ENCODE results near the gene OPCML.

The OPCML gene

GRCh38 chr11:133559382-133559781 is 27.1 kb upstream of the OPCML start:
- H3K27ac ChIP-seq (replicated peaks) = no peak overlapping the region
- DNase-seq (ENCODE audit: low read depth in 1 of 2, low spot score in 1 of 2) = no peak
- no peak for TF ChIP-seq POLR2AphosphoS5 (IDR thresholded peaks at IDR 0.05; ENCODE audit: low read depth)

GRCh38 chr11:133555034-133555433 is 22.7 kb upstream of the OPCML start:
- TF ChIP-seq REST (IDR thresholded peaks at IDR 0.05; ENCODE audit: insufficient replicate concordance, low read depth) (no peak), GABPA (IDR thresholded peaks at IDR 0.05; ENCODE audit: low read depth) (no peak), SPI1 (IDR thresholded peaks at IDR 0.05; ENCODE audit: borderline replicate concordance, low read depth) (no peak), POLR2AphosphoS5 (IDR thresholded peaks at IDR 0.05; ENCODE audit: low read depth) (no peak)
- TF ChIP-seq, protein P1, sequence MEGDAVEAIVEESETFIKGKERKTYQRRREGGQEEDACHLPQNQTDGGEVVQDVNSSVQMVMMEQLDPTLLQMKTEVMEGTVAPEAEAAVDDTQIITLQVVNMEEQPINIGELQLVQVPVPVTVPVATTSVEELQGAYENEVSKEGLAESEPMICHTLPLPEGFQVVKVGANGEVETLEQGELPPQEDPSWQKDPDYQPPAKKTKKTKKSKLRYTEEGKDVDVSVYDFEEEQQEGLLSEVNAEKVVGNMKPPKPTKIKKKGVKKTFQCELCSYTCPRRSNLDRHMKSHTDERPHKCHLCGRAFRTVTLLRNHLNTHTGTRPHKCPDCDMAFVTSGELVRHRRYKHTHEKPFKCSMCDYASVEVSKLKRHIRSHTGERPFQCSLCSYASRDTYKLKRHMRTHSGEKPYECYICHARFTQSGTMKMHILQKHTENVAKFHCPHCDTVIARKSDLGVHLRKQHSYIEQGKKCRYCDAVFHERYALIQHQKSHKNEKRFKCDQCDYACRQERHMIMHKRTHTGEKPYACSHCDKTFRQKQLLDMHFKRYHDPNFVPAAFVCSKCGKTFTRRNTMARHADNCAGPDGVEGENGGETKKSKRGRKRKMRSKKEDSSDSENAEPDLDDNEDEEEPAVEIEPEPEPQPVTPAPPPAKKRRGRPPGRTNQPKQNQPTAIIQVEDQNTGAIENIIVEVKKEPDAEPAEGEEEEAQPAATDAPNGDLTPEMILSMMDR (IDR thresholded peaks at IDR 0.05; ENCODE audit: insufficient read depth, low read length) = no peak
- Histone ChIP-seq H3K4me3 (replicated peaks; ENCODE audit: insufficient read depth, low read length) (no peak overlapping the region), H3K27me3 (ENCODE audit: insufficient read depth, poor library complexity, severe bottlenecking) (no peaks in the 10 kb centered on the region), H3K27ac (replicated peaks) (no peak overlapping the region)
- no peak for DNase-seq (ENCODE audit: low read depth in 1 of 2, low spot score in 1 of 2)

More at GRCh38 chr11:133559382-133559781, 27.1 kb upstream of the OPCML start:
- no peak overlapping the region for H3K4me3 ChIP-seq (replicated peaks; ENCODE audit: insufficient read depth, low read length)
- H3K27me3 ChIP-seq (ENCODE audit: insufficient read depth, poor library complexity, severe bottlenecking) = no peaks in the 10 kb centered on the region

DNA sequence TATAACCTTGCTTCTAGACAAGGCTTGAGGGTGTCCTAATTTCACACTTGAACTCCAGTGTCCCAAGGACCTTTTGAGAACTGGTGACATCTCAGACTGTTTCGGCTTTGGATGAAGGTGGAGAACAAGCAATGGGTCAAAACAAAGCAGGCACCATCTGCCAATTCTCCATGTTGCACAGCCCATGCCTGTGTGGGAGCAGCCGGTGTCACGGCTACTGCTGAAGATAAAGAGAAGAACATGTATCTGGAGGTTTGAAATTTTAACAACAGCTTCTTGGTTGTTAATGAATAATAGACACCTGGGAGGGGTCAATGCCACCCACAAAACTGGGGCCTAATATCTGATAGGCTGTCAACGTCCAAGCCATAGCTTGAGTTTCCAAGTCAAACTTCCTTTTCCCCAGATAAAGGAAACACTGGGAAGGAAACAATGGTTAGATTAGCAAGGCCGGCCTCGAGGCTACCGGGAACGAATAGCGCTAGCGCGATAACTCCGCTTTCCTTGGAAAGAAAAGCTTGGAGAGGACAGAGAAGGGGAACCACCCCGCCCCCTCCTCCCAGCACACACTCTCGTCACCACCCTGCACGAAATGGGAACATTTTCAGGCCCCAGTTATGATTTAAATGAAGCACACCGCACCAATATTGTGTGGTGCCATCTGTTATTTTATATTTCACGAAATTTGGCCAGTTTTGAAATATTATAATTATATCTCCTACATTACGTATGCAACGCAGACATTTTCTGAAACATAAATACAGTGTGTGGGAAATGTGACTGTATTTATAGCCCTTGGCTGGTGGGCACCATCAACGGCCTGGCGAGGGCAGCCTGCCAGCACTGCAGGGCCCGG is 21.8 kb upstream of the OPCML start:
- no peak for TF ChIP-seq GABPA (IDR thresholded peaks at IDR 0.05; ENCODE audit: low read depth)
- TF ChIP-seq, protein P1 (IDR thresholded peaks at IDR 0.05; ENCODE audit: insufficient read depth, low read length) = no peak
- no peak for DNase-seq (ENCODE audit: low read depth in 1 of 2, low spot score in 1 of 2)
- no peak overlapping the region for H3K4me3 ChIP-seq (replicated peaks; ENCODE audit: insufficient read depth, low read length)
- no peaks in the 10 kb centered on the region for H3K27me3 ChIP-seq (ENCODE audit: insufficient read depth, poor library complexity, severe bottlenecking)
- H3K27ac ChIP-seq (replicated peaks) = no peak overlapping the region

DNA sequence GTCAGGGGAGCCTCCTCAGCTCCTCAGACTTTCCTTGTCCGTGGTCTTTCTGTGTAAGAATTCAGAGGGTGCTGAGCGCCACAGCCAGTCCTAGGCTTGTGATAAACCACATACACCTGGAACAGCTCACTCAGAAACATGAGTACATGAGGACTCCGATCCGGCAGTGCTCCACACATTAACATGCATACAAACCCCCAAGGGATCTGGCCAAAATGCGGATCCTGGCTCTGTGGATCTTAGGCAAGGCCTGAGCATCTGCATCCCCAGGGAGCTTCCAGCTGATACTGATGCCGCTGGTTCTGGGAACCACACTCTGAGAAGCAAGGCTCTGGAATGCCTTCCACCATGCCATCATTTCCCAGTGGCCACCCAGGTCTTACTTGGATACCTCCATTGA is 20.6 kb upstream of the OPCML start:
- TF ChIP-seq SPI1 (IDR thresholded peaks at IDR 0.05; ENCODE audit: borderline replicate concordance, low read depth) (no peak), GABPA (IDR thresholded peaks at IDR 0.05; ENCODE audit: low read depth) (no peak), REST (IDR thresholded peaks at IDR 0.05; ENCODE audit: insufficient replicate concordance, low read depth) (no peak), POLR2AphosphoS5 (IDR thresholded peaks at IDR 0.05; ENCODE audit: low read depth) (no peak)
- TF ChIP-seq, protein P1 (IDR thresholded peaks at IDR 0.05; ENCODE audit: insufficient read depth, low read length) = no peak
- no peaks in the 10 kb centered on the region for H3K27me3 ChIP-seq (ENCODE audit: insufficient read depth, poor library complexity, severe bottlenecking)
- H3K27ac ChIP-seq (replicated peaks) = no peak overlapping the region
- H3K4me3 ChIP-seq (replicated peaks; ENCODE audit: insufficient read depth, low read length) = no peak overlapping the region
- DNase-seq (ENCODE audit: low read depth in 1 of 2, low spot score in 1 of 2) = no peak

Measured in HL-60 (cell line).